ENCODE results near the gene TMEM163. TPM values are rescaled to one million over a fixed set of nuclear protein-coding genes. Genes with fewer than 3 reads are reported as not detected.
A peak's percentile ranks its signal among the peaks of the same experiment; 100 is the strongest.
"Not testable (repeated sequence)": the region's sequence is repeated elsewhere in the genome, so short reads cannot be mapped to it uniquely, and the experiment has no call there.

The TMEM163 gene
- total RNA-seq, 1 experiment from 2014 or later = 0.04 TPM

GRCh38 chr2:134568413-134568812 lies 150.4 kb downstream of the TMEM163 start:
- DNase-seq = no peak

DNA sequence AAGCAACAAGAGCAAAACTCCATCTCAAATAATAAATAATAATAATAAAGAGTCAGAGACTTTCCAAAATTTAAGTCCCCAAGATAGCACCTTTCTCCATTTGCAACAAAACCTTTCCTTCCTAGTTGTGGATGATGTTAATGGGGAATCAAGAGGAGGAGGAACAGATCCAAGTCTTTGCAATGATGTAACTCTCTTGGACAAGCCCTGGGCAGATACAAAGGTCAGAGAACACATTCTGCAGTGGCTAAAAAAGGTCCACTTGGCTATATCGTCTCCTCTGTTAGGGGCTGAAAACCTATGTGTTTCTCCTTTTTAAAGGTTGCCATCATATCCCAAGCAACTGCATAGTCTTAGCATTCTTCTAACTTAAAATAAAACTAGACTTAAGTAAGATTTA lies 151.1 kb downstream of the TMEM163 start:
- Histone ChIP-seq H3K9me3 (replicated peaks) (no peaks in the 10 kb centered on the region), H3K27me3 (peaks cover 5% of the 10 kb centered on the region; the same call in 1 of the 2 replicates), H3K36me3 (no peaks in the 10 kb centered on the region), H3K4me3 (no peak overlapping the region), H3K4me1 (no peaks in the 10 kb centered on the region), H3K27ac (no peak overlapping the region)
- no peak for DNase-seq

More at GRCh38 chr2:134568413-134568812, 150.4 kb downstream of the TMEM163 start:
- peaks cover 5% of the 10 kb centered on the region; the same call in 1 of the 2 replicates for H3K27me3 ChIP-seq
- no peaks in the 10 kb centered on the region for H3K9me3 ChIP-seq (replicated peaks)
- H3K4me1 ChIP-seq = no peaks in the 10 kb centered on the region
- H3K4me3 ChIP-seq = no peak overlapping the region
- H3K36me3 ChIP-seq = no peaks in the 10 kb centered on the region
- H3K27ac ChIP-seq = no peak overlapping the region

- H3K27me3 ChIP-seq = peaks cover 12% of the 10 kb centered on the region; the same call in 1 of the 2 replicates
- not testable (repeated sequence) for H3K9me3 ChIP-seq (replicated peaks); H3K36me3 ChIP-seq; H3K27ac ChIP-seq; H3K4me1 ChIP-seq; DNase-seq; H3K4me3 ChIP-seq
These were observed 153.8 kb downstream of the TMEM163 start for GRCh38 chr2:134564955-134565354.

DNA sequence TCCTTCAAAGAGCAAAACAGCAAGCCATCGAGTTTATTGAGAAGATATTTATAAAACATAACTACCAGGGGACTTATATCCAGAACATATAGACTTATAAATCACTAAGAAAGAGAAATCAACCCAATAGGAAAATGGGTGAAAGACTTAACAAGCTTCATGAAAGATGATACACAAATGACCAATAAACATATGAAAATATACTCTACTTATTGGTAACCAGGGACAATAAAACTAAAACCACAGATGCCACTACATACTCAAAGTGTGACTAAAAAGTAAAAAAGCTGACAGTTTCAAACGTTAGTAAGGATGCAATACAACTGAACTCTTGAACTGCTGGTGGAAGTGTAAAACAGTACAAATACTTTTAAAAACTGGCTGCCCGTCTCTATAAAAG lies 154.3 kb downstream of the TMEM163 start:
- Histone ChIP-seq H3K4me1 (no peaks in the 10 kb centered on the region), H3K9me3 (replicated peaks) (no peaks in the 10 kb centered on the region), H3K36me3 (no peaks in the 10 kb centered on the region), H3K4me3 (no peak overlapping the region), H3K27me3 (peaks cover 12% of the 10 kb centered on the region; the same call in 1 of the 2 replicates), H3K27ac (no peak overlapping the region)
- DNase-seq = no peak

DNA sequence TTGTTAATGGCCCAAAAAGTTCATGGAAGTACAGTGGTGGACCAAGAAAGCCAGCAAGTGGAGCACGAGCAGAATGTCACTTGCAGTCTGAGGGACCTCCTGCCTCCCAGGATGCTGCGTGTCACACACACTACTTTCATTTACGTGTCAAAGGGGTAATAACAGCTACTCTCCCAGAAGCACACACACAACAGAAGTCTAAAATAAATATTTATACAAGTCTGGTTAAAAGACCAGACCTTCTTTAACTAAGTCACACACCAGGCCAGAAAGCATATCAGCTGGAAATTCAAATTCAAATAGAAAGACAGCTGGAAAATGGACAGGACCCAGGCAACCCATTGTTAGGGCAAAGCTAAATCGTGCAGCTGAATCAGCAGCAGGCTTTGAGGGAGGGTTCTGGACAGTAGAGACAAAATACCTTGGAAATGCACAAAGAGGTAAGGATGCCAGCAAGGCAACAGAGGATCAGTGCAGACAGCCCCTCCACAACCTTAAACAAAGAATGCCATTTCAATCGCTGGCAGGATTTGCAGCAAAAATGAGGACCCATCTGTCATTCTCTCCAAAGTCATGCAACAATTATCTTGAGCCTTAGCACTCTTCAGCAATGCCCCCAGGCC lies 160.5 kb downstream of the TMEM163 start:
- Histone ChIP-seq H3K4me1 (no peaks in the 10 kb centered on the region), H3K27me3 (peaks cover 12% of the 10 kb centered on the region; the same call in 1 of the 2 replicates), H3K4me3 (no peak overlapping the region), H3K36me3 (no peaks in the 10 kb centered on the region), H3K9me3 (replicated peaks) (no peaks in the 10 kb centered on the region), H3K27ac (no peak overlapping the region)
- DNase-seq = no peak

DNA sequence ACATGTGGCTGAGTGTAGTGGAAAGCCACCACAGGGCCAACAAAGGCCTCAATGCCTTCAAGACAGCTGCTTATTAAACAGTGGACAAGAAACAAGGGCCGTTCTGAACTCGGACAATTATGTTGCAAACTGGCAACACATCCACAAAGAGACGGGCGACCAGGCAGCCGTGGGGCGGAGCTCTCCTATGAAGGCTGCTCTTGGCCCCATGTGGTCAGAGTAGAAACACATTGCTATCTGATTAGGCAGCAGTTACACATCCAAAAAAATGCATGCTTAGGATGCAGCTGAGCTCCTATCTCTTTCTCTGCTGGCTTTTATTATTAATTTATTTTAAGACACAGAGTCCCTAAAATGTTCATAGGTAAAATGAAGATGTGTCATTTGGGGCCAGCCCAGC lies 163.4 kb downstream of the TMEM163 start:
- no peaks in the 10 kb centered on the region for H3K9me3 ChIP-seq (replicated peaks)
- no peak overlapping the region for H3K4me3 ChIP-seq
- H3K27me3 ChIP-seq = 0 out of 2 replicates have a peak, but pooled peaks cover 3% of the 10 kb centered on the region
- no peaks in the 10 kb centered on the region for H3K36me3 ChIP-seq
- H3K27ac ChIP-seq = no peak overlapping the region
- no peak for DNase-seq
- H3K4me1 ChIP-seq = no peaks in the 10 kb centered on the region

GRCh38 chr2:134553657-134554056 lies 165.1 kb downstream of the TMEM163 start:
- DNase-seq = no peak
- Histone ChIP-seq H3K27ac (no peak overlapping the region), H3K9me3 (replicated peaks) (no peaks in the 10 kb centered on the region), H3K4me3 (no peak overlapping the region), H3K4me1 (no peaks in the 10 kb centered on the region), H3K27me3 (no peaks in the 10 kb centered on the region), H3K36me3 (no peaks in the 10 kb centered on the region)

DNA sequence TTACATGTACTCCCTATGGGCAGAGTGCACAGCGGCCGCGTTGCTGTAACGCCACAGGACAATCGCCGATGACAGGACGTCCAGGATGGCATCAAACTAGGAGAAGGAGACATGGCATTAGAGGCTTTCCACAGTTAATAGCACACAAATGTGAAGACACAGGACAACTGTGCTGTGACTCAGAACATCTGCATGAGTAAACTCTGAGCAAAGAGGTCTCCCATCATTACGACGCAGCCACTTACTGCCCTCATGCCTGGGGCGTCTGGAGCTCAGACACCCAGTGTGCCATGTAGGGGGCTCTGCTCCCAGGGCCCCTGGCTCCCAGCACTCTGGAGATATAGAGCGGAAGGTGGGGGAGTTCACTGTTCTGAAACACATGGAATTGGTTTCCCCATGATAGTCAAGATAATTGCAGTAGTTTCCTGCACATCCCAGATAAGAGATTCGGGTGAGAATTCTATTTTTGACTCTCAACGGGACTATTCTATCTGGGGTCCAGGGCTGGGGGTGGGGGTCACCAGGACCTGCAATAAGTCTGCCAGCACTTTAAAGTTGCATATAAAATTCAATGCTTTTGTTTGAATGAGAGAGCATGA lies 168.1 kb downstream of the TMEM163 start:
- H3K27me3 ChIP-seq = no peaks in the 10 kb centered on the region
- DNase-seq = no peak
- no peaks in the 10 kb centered on the region for H3K36me3 ChIP-seq
- no peak overlapping the region for H3K27ac ChIP-seq
- H3K9me3 ChIP-seq (replicated peaks) = no peaks in the 10 kb centered on the region
- peaks cover 12% of the 10 kb centered on the region for H3K4me1 ChIP-seq
- no peak overlapping the region for H3K4me3 ChIP-seq

DNA sequence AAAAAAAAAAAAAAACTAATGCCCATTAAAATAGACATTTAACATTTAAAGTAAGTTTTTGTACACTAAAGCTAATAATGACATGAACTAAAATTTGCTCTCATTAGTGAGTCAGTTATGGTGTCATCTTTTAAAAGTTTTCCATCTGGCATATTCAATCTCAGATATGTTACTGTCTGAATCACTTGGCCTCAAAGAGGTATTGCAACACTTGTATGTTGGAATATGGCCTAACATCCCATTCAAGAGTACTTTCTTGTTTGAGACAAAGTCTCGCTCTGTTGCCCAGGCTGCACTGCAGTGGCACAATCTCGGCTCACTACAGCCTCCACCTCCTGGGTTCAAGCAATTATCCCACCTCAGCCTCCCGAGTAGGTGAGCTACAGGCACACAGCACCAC lies 169.7 kb downstream of the TMEM163 start:
- Histone ChIP-seq H3K4me3 (no peak overlapping the region), H3K27ac (no peak overlapping the region), H3K9me3 (replicated peaks) (no peaks in the 10 kb centered on the region), H3K4me1 (peaks cover 12% of the 10 kb centered on the region), H3K36me3 (no peaks in the 10 kb centered on the region), H3K27me3 (no peaks in the 10 kb centered on the region)
- no peak for DNase-seq

- H3K27me3 ChIP-seq = no peaks in the 10 kb centered on the region
- H3K36me3 ChIP-seq = no peaks in the 10 kb centered on the region
- DNase-seq = no peak
- no peak overlapping the region for H3K4me3 ChIP-seq
- no peak overlapping the region for H3K27ac ChIP-seq
- H3K4me1 ChIP-seq = no peaks in the 10 kb centered on the region
- H3K9me3 ChIP-seq (replicated peaks) = no peaks in the 10 kb centered on the region; the same call in 1 of the 2 replicates
These were observed 177.8 kb downstream of the TMEM163 start for GRCh38 chr2:134540990-134541389.

GRCh38 chr2:134539981-134540380 lies 178.8 kb downstream of the TMEM163 start:
- no peaks in the 10 kb centered on the region; the same call in 1 of the 2 replicates for H3K9me3 ChIP-seq (replicated peaks)
- no peaks in the 10 kb centered on the region for H3K36me3 ChIP-seq
- DNase-seq = no peak
- no peak overlapping the region for H3K4me3 ChIP-seq
- H3K4me1 ChIP-seq = no peaks in the 10 kb centered on the region
- H3K27ac ChIP-seq = no peak overlapping the region
- no peaks in the 10 kb centered on the region for H3K27me3 ChIP-seq

GRCh38 chr2:134537702-134538101 lies 181.1 kb downstream of the TMEM163 start:
- no peak overlapping the region for H3K4me3 ChIP-seq
- no peaks in the 10 kb centered on the region; the same call in 1 of the 2 replicates for H3K9me3 ChIP-seq (replicated peaks)
- no peaks in the 10 kb centered on the region for H3K27me3 ChIP-seq
- DNase-seq = no peak
- H3K4me1 ChIP-seq = no peaks in the 10 kb centered on the region
- H3K27ac ChIP-seq = no peak overlapping the region
- no peaks in the 10 kb centered on the region for H3K36me3 ChIP-seq

DNA sequence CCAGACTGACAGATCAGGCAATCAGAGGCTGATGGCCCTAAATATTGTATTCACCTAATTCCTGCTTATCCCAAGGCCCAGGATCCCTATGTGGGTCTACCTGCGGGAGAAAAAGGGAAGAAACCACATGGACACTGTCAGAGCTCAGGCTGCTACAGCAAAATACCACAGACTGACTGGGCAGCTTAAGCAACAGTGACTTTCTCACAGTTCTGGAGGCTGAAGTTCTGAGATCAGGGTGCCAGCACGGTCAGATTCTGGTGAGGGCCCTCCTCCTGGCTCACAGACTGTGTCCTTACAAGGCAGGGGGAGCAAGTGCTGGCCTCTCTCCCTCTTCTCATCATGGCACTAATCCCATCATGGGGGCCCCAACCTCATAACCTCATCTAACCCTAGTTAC lies 181.7 kb downstream of the TMEM163 start:
- no peak for DNase-seq
- H3K4me1 ChIP-seq = 0 out of 2 replicates have a peak, but pooled peaks cover 2% of the 10 kb centered on the region
- H3K4me3 ChIP-seq = no peak overlapping the region
- H3K36me3 ChIP-seq = no peaks in the 10 kb centered on the region
- no peaks in the 10 kb centered on the region for H3K27me3 ChIP-seq
- no peaks in the 10 kb centered on the region; the same call in 1 of the 2 replicates for H3K9me3 ChIP-seq (replicated peaks)
- H3K27ac ChIP-seq = no peak overlapping the region

GRCh38 chr2:134536296-134536695 lies 182.5 kb downstream of the TMEM163 start:
- Histone ChIP-seq H3K27me3 (no peaks in the 10 kb centered on the region), H3K4me3 (no peak overlapping the region), H3K9me3 (replicated peaks) (no peaks in the 10 kb centered on the region; the same call in 1 of the 2 replicates), H3K4me1 (0 out of 2 replicates have a peak, but pooled peaks cover 3% of the 10 kb centered on the region), H3K36me3 (no peaks in the 10 kb centered on the region), H3K27ac (no peak overlapping the region)
- DNase-seq = no peak

DNA sequence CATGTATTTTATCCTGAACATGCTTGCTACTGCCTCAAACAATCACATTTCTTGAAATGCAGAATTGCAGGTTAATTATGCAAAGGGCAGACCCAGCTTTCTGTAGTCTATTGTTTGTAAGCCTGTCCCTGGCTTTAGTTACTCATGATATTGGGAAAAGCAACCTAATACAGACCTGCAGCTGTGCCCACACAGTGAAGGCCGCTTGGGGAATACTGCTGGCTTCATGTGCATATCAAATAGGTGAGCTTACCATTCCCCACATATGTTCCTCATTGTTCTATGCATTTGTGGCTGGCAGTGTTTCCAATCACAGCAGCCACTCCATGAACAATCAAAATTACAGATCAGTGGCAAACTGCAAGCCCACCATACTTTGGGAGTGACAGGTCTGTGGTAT lies 186.3 kb downstream of the TMEM163 start:
- H3K36me3 ChIP-seq = no peaks in the 10 kb centered on the region
- peak in 1 of 2 experiments; percentile 28 for DNase-seq

More for the DNA sequence above, 186.3 kb downstream of the TMEM163 start:
- Histone ChIP-seq H3K4me1 (peaks cover 9% of the 10 kb centered on the region), H3K27me3 (no peaks in the 10 kb centered on the region), H3K27ac (no peak overlapping the region), H3K4me3 (no peak overlapping the region), H3K9me3 (replicated peaks) (no peaks in the 10 kb centered on the region)
